Activated CD8-positive, alpha-beta memory T cell treated with anti-CD3 and anti-CD28 coated beads for 4 hours (primary cell): ENCODE data around the gene STXBP1.

ENCODE experiments used
- DNase-seq, 2 donors: peaks; one replicate each; pipeline ENCODE4 v3.0.0-alpha.2; 2020; ENCODE audit warnings: low read depth in 2 of 2

The STXBP1 gene

DNA sequence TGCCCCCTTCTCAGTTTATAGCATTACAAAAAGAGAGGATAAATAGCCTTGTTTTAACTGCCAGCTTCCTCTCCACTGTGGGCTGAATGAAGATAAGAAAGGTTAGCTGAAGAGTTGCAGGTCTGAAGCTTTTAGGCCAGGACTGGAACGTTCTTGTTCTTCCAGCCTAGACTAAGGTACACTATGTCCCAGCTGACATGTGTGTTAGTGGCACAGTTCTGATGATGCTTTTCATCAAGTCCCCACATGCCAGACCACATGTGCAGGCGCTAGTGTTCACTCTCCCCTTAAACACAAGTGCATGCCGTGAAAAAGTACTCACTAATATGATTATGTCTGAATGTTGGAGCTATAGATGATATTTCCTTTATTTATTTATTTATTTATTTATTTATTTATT, 40.7 kb downstream of the STXBP1 start:
- DNase-seq = no peak

DNA sequence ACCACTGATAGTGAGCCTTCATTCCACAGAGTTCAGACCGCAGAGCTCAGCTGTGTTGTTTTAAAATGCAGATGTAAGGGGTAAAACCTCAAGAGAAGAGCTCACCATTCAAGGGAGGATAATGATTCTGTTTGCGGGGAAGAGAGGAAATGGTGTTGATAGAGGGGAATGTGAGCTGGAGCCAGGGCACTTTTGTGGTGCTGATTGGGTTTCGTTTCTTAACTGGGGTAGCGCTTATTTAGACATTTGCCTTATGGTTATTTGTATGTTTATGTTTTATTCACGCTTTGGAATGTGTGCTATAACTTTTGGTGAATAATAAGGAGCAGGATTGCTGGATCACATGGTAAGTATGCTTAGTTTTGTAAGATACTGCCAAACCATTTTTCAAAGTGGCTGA, 42.5 kb downstream of the STXBP1 start:
- DNase-seq = no peak

DNA sequence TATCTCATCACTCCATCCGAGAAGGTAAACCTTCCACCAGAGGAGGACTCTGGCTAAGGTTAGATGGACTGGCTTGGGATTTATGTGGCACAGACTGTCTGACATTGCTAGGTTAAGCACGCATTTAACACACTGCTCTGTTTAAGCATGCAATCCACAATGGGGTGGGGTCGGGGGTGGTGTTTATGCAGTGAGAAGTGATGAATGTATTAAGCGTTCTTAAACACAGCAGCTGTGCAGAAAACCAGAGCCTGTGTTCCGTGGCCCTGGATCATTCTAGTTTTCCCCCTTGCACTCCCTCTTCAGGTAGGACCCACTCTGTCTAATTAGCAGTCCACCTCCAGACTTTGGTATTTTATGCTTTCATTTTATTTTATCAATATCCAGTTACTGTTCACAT, 46.4 kb downstream of the STXBP1 start:
- no peak for DNase-seq

DNA sequence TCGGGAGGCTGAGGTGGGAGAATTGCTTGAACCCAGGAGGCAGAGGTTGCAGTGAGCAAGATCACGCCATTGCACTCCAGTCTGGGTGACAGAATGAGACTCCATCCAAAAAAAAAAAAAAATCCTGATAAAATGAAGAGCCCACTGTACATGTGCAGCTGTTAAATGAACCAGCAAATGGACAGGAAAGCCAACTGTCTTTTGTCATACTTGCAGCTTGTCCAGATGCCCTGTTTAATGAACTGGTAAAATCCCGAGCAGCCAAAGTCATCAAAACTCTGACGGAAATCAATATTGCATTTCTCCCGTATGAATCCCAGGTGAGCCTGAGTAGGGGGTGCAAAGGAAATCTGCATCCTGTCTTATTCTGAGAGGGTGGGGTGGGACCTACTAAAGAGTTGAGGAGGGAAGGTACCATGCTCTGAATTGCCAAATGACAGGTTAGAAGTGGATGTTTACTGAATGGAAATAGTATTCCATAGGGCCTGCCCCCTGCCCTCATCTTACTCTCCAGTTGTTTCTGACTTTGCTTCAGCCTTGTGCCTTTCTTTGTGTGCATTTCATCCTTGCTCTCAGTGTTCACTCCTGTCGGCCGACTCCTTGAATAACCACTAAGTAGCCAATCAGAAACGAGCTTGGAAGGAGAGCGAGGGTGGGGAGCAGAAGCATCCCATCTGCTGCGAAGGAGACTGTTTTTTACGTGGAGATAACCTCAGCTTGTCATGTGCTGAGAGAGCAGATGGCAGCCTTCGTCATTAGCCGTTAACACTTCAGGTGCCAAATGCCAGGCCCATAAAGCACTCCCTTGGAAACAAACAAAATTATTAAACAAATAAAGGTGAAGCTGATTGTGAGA, 49.0 kb downstream of the STXBP1 start:
- no peak for DNase-seq

DNA sequence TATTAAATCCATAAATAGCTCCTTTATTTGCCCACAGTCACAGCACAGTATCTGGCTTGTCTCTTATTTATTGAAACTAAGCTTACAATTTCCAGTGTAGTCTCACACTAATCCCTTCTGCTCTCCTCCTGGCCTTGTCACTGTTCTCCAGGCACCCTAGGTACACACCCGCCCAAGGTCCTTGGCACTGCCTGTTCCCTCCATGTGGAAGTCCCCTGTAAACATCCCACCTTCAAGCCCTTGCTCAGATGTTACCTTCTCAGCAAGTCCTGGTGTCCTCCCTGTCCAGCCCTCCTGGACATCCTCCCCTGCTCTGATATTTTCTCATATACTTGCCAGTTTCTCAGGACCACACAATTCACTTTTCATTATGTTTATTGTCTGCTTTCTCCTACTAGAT, 50.5 kb downstream of the STXBP1 start:
- DNase-seq = no peak

DNA sequence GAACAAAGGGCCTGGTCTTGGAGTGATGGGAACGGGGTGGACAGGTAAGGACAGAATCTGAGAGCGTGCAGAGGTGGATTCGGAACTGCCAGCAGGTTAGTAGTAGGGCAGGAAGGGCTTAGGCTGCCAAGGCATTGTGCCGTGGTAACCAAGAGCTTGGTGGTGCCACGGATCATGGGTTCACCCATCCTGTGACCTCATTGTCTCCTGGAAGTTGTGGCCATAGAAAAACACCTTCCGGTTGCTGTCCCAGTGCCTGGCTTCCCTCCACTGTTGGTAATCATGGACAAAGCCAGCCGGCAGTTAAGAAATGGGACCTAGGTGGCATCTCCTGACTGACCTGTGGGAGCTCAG, 52.2 kb downstream of the STXBP1 start:
- DNase-seq = no peak

DNA sequence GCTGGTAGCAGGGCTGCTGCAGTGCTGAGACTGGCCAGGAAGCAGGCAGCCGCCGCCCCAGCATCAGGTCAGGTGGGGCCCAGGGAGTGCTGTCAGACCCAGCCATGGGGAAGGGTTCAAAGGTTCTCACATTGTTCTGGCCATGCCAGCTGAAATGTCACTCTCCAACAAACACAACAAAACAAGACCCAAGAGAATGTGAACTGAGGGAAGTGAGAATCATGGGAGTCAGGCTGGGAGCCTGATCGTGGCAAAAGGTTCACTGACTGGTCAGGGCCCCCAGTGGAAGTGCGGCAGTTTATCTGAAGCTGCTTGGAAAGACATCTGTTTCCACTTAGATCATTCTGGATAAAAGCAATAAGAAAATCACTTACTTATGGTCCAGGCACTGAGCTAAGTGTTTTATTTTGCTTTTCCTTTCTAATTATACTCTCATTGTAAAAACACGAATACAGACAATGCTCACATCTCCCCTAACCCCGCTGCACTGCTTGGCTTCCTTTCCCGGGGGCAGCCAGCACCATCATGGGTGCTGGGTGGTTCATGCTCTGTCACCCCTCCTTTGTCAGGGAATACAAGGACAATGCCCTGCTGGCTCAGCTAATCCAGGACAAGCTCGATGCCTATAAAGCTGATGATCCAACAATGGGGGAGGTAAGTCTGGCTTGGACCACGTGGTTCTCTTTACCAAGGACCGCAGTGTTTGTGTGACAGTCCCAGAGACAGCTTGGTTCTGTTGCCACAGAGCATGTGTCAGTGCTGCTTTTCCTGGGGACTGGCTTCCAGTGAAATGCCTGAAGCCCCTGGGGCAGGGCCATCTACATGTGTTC, 52.8 kb downstream of the STXBP1 start:
- no peak for DNase-seq

DNA sequence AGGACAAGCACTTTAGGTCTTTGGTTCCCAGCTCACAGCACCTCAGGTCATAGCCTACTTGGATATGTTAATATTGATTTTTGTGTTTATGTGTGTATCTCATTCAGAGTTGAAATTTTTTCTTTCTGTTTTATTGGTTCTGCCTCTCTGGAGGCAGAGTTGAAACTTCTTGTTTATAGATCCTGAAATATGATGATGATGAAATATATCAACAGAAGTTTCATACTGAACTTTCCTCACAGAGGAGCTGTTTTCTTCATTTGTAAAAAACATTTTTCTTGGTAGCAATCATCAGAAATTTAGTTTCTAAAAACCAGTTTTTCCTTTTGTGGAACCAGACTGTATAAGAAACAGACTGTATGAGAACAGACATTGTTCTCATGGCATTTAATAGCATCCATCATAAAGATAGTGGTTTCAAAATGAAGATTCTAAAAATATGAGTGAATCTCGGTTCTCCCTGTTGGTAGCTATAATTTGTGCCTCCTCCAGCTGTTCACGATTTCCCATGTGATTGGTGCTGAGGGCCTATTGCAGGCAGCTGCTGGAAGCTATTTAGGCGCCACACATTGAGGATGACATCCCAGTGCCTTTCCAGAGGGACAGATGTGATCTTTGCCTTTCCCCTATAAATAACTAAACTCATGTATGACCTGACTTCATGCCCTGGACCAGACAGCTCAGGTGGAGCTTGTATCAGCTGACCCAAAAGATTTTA, 55.2 kb downstream of the STXBP1 start:
- no peak for DNase-seq

DNA sequence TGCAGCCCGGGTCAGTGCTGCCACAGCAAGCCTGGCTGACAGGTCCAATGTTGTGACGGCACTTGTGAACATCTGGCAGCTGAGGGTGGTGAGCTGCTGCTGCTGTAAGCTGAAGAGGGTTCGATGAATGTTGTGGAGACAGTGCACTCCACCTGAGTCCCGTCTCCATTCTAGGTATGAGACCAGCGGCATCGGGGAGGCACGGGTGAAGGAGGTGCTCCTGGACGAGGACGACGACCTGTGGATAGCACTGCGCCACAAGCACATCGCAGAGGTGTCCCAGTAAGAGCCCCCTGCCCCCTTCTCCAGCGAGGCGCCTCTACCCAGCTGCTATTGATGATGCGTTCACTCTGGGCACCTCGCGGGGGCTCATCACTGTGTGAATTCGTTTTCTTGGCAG, 55.8 kb downstream of the STXBP1 start:
- DNase-seq = no peak

DNA sequence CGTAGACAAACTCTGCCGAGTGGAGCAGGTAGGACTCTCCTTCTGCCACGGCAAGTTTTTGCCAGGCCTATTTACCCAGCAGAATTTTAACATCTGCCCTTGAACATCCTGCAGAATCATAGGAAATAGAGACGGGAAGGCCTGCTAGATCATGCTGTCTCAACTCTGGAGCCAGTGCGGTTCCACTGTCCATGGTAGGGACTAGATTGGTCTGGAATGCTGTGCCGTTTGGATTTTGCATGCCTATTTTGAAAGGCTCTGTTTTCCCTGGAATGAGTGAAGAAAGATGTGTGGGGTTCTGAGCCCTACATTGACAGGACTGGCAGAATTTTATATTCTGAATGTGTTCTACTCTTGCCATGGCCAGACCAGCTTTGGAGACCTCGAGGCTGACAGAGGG, 61.2 kb downstream of the STXBP1 start:
- DNase-seq = no peak

DNA sequence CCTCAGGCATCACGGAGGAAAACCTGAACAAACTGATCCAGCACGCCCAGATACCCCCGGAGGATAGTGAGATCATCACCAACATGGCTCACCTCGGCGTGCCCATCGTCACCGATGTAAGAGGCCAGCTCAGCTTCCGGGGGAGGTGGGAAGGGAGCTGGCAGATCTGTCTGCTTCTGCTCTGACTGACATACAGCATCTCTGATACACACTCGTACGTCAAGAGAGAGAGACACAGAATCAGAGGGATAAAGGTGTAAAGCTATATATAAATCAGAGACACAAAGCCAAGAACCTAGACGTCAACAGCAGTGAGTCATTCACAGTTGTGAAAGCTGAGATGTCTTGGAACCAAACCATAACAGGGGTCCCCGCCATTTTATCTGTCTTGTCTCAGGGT, 64.6 kb downstream of the STXBP1 start:
- no peak for DNase-seq

DNA sequence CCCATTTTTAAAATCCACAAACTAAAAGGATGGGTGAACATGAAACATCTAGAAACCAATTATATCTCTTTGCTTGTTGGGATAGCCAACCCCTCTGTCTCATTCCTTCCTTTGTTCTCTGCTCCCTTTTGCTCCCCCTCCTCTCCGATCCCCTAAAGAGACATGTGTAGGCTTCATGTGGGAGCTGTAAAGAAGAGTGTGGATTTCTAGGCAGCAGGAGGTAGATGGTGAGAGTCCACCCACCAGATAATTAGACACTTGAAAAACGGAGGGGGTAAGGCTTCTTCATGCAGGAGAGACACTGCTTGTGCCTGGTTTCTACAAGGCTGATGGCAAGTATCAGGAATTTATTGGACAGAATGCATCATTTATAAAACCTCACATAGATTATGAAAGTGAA, 67.4 kb downstream of the STXBP1 start:
- DNase-seq = no peak

DNA sequence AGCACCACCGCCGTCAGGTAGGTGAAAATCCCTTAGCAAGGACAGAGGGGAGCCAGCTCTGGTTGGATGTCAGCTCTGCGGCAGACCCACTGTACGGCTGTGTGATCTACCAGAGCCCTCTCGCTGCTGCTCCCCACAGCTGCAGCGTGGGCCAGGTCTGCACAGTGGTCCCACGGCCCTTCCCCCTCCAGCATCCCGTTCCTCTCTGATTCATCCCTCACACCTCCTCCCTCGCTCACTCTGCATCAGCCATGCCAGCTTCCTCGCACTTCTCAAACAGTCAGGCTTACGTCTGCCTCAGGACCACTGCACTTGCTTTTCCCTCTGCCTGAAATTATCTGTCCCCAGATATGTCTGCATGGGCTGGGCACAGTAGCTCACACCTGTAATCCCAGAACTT, 68.1 kb downstream of the STXBP1 start:
- no peak for DNase-seq

DNA sequence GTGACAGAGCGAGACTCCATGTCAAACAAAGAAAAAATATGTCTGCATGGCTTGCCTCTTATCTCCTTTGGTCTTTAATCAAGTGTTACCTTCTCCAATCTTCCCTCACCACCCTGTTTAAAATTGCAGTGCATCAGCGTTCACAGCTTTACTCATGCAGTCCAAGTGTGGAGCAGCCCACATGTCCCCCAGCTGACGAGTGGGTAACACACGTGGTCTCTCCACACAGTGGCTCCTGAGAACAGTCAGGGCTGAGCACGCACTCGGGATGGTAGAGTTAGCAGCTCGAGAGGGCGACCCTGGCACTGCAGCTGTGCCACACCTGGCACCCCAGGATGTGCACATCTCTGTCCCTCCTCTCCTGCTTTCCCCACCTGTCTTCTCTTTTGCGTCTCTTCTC, 68.8 kb downstream of the STXBP1 start:
- DNase-seq = no peak

DNA sequence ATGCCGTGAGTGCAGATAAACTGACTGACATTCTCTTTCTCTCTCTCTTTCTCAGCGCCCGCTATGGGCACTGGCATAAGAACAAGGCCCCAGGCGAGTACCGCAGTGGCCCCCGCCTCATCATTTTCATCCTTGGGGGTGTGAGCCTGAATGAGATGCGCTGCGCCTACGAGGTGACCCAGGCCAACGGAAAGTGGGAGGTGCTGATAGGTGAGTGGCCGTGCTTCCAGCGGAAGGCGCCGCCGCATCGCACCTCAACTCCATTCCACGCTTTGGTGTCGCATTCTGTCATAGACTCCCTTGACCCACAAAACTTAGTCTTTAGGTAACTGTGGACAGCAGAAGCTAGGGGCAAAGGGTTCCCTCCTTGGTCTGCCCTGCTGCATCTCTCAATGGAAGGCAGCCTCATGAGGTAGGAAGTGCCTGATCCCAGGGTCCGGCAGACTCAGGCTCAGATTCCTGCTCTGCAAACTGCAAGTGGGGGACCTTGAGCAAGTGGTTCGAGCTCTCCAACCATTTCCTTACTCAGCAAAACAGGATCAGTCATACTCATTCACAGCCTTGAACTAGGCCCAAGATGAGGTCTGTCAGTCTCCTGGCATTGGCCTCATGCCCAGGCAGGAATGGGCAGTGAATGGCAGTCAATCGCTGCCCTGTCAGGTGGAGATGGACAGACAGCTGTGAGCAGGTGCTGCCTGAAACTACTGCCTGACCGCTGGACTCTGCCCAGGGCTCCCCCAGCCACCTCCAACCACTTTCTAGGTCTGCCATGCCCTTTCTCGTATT, 70.5 kb downstream of the STXBP1 start:
- DNase-seq = no peak

DNA sequence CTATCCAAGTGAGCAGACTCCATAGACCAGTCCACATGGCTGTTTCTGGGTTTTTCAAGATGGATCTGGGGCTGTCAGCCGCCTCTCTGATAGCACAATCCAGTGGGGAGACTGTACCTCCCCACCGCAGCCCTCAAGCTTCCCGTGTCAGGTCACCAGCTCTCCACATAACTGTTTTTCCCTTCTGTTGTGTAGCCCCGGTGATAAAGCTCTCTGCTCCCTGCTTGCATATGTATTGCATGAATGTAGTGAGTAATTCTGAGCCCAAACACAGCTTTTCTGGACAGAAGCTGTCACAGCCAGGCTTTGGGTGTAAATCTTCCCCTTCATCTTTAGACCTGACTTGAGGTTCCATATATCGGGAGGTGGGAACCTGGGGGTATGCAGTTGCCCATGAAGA, 71.6 kb downstream of the STXBP1 start:
- no peak for DNase-seq

DNA sequence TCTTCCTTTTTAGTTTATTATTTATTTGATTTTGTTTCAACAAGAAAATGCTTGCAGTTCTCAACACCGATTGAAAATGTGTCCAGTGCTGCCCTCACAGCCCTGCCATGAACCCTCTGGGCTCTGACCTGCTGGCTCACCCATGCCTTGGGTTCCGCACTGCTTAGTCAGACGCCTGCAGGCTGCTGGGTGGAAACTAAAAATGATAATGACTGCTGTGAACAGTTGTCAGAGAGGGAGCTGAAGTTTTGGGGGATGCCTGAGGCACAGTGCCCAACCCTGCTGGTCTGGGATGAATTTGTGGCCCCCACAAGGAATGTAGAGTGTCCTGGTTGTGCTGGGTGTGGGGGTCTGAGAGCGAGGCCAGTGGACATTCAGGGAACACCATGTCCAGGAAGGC, 72.5 kb downstream of the STXBP1 start:
- no peak for DNase-seq

DNA sequence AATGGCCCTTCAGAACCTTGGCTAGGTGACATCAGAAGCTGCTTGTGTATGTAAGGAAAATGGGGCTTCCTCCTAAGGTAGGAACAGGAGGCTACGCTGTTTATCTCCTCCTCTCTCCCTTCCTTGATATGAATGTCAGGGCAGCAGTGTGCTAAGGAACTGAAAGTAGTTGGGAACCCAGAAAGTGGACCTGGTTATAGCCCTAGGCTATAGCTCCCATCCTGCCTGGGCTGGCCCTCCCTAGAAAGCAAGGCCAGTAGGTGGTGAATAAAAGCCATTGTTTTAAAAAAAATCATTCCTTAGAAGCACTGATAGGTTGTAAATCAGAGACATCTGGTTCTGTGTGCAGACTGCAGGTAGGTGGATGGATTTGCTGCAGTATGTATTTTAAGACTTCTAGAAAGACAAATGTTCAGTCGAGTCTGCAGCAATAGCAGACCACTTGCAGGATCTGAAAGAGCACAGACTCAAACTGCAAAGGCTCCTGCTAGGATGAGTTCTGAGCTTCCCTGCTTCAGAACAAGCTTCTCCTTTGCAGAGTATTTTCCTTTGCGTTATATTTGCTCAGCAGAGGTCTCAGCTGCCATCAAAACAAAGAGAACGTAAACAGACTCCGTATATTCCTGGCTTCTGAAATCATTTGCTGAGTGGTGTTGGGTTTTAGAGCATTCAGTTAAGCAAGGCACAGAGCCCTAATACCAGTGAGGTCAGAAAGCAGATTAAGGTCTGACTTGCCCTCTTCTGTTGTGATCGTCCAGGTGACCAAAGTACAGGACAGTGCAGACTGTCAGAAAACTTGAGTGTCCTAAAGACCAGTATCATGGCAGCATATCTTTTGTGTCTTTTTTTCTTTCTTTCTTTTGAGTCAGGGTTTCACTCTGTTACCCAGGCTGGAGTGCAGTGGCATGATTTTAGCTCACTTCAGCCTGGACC, 74.7 kb downstream of the STXBP1 start:
- no peak for DNase-seq

DNA sequence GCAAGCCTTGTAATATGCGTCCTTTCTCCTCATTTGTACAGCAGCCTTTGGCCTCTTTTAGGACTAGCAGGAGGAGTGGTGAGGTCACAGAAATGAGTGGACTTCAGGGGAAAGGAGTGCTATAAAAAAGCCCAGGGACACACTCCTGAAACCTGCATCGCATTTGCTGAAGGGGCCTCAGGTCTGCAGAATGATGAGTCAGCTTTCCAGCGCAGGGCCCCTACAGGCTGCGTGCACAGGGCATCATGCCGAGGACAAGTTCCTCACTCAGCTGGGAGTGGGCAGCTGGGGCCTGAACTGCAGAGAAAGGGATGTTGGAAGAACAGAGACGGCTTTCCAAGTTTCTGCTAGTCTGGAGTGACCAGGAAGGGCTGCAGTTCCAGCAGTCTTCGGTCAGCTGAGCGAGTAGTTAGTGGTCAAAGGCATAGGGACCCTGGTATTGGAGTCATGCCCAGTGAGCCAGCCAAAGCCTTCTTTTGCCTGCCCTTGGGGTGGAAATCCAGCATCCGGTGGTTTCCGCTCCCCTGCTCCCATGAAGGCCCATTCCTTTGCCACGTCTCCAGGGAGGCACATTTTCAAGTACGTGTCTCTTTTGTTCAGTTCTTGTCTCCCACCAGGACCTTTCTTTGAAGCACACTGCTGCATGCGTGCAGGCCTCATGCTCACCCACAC, 77.4 kb downstream of the STXBP1 start:
- DNase-seq = no peak

DNA sequence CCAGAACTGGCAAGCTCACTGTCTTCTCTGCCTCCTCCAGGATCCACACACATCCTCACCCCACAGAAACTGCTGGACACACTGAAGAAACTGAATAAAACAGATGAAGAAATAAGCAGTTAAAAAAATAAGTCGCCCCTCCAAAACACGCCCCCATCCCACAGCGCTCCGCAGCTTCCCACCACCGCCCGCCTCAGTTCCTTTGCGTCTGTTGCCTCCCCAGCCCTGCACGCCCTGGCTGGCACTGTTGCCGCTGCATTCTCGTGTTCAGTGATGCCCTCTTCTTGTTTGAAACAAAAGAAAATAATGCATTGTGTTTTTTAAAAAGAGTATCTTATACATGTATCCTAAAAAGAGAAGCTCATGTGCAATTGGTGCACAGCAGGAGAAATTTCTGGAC, 78.7 kb downstream of the STXBP1 start:
- no peak for DNase-seq
